BJ (cell line): ENCODE data around the gene TTF2. TPM values are rescaled to one million over a fixed set of nuclear protein-coding genes. Genes with fewer than 3 reads are reported as not detected.

Experiments used
- CTCF ChIA-PET: fragments of 350-600 bp; formaldehyde crosslinking; extraction: SDS; loops from one replicate; lab custom pipeline; 2021; ENCODE audit warnings: antibody characterized with exemption, inconsistent platforms; lab: Yijun Ruan, JAX
- POLR2A ChIA-PET: fragments of 300-600 bp; sonication (Branson Sonifier 250); formaldehyde crosslinking; extraction: SDS; loops from one replicate; lab custom pipeline; 2021; ENCODE audit warnings: antibody characterized with exemption; lab: Charles Lee
- DNase-seq: peaks from one replicate; pipeline ENCODE4 v3.0.0-alpha.2; 2011; ENCODE audit warnings: low read depth
- H3K27me3 ChIP-seq: 2 replicates; pipeline ENCODE4 v1.6.0; 2011; ENCODE audit warnings: low read length; ENCODE audit not compliant: control insufficient read depth, insufficient read depth
- H3K36me3 ChIP-seq: 2 replicates; pipeline ENCODE4 v1.5.1; 2011; ENCODE audit warnings: low read length; ENCODE audit not compliant: control insufficient read depth, insufficient read depth
- H3K4me3 ChIP-seq: 2 replicates; pipeline ENCODE4 v1.5.1; 2011; ENCODE audit warnings: low read depth, mild to moderate bottlenecking, control low read depth, low read length
- polyA plus RNA-seq: library from polyadenylated mRNA; depleted of rRNA; stranded (reverse); fragments of >200 nt; gene quantifications from 2 replicates; pipeline ENCODE4 v1.2.3, GENCODE V29; 2011
- TF ChIP-seq, protein P1 (sequence below): IDR thresholded peaks from 2 replicates; pipeline ENCODE4 v1.5.1; 2011; ENCODE audit warnings: low read depth, mild to moderate bottlenecking, control low read depth, inconsistent platforms, low read length, moderate library complexity; ENCODE audit not compliant: insufficient read depth

TTF2 gene
- polyA plus RNA-seq, 1 experiment = 10.1 TPM

DNA sequence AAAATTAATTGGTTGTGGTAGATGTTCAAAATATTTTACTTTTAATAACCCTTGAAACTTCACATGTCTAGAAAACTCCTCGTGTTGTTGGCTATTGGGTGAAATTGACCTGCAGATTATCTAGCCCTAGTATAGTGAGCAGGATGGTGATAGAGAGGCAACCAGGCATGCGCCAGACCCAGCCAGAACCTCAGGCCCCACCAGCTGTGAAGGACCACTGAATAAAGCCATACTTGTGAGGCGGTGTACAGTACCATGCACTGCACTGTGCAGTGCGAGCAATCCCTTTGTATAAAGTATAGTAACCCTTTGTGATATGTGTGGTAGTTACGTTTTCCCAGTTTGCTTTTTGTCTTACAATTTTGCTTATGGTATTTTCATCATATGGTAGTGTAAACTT lies 8.5 kb downstream of the TTF2 start:
- TF ChIP-seq, protein P1, sequence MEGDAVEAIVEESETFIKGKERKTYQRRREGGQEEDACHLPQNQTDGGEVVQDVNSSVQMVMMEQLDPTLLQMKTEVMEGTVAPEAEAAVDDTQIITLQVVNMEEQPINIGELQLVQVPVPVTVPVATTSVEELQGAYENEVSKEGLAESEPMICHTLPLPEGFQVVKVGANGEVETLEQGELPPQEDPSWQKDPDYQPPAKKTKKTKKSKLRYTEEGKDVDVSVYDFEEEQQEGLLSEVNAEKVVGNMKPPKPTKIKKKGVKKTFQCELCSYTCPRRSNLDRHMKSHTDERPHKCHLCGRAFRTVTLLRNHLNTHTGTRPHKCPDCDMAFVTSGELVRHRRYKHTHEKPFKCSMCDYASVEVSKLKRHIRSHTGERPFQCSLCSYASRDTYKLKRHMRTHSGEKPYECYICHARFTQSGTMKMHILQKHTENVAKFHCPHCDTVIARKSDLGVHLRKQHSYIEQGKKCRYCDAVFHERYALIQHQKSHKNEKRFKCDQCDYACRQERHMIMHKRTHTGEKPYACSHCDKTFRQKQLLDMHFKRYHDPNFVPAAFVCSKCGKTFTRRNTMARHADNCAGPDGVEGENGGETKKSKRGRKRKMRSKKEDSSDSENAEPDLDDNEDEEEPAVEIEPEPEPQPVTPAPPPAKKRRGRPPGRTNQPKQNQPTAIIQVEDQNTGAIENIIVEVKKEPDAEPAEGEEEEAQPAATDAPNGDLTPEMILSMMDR = no peak
- Histone ChIP-seq H3K27me3 (no peaks in the 10 kb centered on the region), H3K36me3 (no peaks in the 10 kb centered on the region; the same call in 1 of the 2 replicates), H3K4me3 (no peak overlapping the region)
- no peak for DNase-seq
- ChIA-PET POLR2A (interaction anchor here (0.7 kb wide), 1 partner anchor 918 kb away, joined by 3 read pairs; no protein-coding TSS in a partner anchor), CTCF (interaction anchor here (0.6 to 12.2 kb wide), 27 partner anchors 9 to 690 kb away, joined by 3 to 185 read pairs (median 5); partner anchors contain the start of gene TRIM45)

DNA sequence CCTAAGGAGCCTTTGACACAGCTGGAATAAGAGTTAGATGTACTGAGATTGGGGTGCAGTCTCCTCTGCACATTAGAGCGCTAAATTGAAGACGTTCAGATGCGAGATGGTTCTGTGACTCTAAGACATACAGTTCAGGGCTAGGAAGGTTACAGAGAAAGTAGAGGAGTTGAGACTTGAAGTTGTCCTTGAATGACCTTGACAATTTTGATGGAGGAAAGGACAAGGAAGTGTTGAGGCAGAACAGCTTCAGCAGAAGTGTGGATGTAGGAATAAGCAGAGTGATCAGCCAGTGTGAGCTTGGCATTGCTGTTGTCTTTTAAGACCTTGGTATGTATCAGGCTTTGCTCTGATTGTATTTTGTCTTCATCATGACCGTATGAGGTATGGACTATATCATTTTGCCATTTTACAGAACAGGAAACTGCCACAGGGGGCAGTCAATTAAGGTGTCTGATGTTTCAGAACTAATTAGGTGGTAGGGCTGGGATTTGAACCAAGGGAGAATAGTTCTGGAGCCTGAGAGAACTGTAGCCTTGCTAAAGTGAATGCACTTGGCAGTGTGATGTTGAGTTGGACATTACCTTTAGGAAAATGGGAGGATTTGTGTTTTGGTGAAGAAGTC lies 9.2 kb downstream of the TTF2 start:
- Histone ChIP-seq H3K4me3 (no peak overlapping the region), H3K27me3 (no peaks in the 10 kb centered on the region), H3K36me3 (no peaks in the 10 kb centered on the region; the same call in 1 of the 2 replicates)
- TF ChIP-seq, protein P1 = no peak
- no peak for DNase-seq
- CTCF ChIA-PET = interaction anchor here (0.6 to 12.2 kb wide), 7 partner anchors 8 to 809 kb away, joined by 3 to 185 read pairs (median 4); partner anchors contain the start of gene TRIM45
- POLR2A ChIA-PET = no interaction called here

DNA sequence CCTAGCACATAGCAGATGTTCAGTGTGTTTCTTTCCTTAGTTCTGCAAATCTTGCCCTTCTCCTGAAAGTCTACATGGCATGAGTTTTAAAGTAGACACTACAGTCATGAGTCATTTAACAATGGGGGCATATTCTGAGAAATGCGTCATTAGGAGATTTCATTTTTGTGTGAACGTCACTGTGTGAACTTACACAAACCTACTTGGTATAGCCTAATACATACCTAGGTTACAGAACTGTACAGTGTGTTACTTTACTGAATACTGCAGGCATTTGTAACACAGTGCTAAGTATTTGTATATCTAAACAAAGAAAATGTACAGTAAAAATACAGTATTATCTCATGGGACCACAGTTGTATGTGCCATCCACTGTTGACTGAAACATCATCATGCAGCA lies 10.0 kb downstream of the TTF2 start:
- ChIA-PET POLR2A (no interaction called here), CTCF (interaction anchor here (1.5 to 12.2 kb wide), 5 partner anchors 22 to 218 kb away, joined by 3 to 185 read pairs (median 83); partner anchors contain the start of gene TRIM45)
- TF ChIP-seq, protein P1 = no peak
- Histone ChIP-seq H3K4me3 (no peak overlapping the region), H3K27me3 (no peaks in the 10 kb centered on the region), H3K36me3 (no peaks in the 10 kb centered on the region; the same call in 1 of the 2 replicates)
- no peak for DNase-seq

DNA sequence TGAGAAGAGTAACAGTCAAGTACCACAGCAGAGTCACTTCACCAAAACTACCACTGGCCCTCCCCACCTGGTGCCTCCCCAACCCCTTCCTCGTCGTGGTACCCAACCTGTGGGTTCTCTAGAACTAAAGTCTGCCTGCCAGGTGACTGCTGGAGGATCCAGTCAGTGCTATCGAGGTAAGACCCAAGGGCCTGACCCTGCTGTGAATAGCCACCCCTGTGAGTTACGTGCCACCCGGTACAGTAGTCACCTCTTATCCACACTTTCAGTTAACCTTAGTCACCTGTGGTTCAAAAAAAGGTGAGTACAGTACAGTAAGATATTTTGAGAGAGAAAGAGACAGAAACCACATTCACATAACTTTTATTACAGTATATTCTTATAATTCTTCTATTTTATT lies 16.5 kb downstream of the TTF2 start:
- TF ChIP-seq, protein P1 = no peak
- peaks cover 4% of the 10 kb centered on the region for H3K36me3 ChIP-seq
- no peaks in the 10 kb centered on the region for H3K27me3 ChIP-seq
- CTCF ChIA-PET = interaction anchor here (1.1 to 1.4 kb wide), 4 partner anchors 7 to 208 kb away, joined by 3 to 11 read pairs (median 4); no protein-coding TSS in a partner anchor
- DNase-seq = no peak
- H3K4me3 ChIP-seq = no peak overlapping the region
- POLR2A ChIA-PET = no interaction called here

DNA sequence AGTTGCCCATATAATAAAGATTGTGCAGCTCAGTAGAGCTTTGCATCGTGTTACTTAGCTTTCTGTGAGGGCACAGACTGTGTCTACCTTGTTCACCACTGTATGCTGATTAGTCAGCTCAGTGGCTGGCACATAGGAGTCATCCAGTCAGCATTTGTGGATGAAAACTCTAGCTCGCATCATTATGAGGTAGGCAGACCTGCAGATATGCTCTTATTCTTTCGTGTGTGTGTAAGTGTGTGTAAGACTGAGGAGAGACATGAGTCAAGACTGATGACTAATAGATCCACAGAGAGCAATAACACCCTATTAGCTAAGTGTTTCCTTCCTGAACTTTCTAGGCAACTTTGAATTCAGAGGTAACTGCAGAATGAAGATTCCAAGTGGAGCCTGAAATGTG lies 17.1 kb downstream of the TTF2 start:
- Histone ChIP-seq H3K4me3 (no peak overlapping the region), H3K27me3 (no peaks in the 10 kb centered on the region), H3K36me3 (peaks cover 4% of the 10 kb centered on the region)
- ChIA-PET CTCF (interaction anchor here (1.1 to 1.4 kb wide), 6 partner anchors 8 to 210 kb away, joined by 3 to 11 read pairs (median 5); no protein-coding TSS in a partner anchor), POLR2A (interaction anchor here (0.6 kb wide), 1 partner anchor 28 kb away, joined by 3 read pairs; no protein-coding TSS in a partner anchor)
- TF ChIP-seq, protein P1 = no peak
- DNase-seq = no peak
